ENCODE data around the gene MACROD2.

MACROD2 gene

GRCh38 chr20:14947536-14947935, 952.2 kb downstream of the MACROD2 start:
- TF ChIP-seq, protein P1, sequence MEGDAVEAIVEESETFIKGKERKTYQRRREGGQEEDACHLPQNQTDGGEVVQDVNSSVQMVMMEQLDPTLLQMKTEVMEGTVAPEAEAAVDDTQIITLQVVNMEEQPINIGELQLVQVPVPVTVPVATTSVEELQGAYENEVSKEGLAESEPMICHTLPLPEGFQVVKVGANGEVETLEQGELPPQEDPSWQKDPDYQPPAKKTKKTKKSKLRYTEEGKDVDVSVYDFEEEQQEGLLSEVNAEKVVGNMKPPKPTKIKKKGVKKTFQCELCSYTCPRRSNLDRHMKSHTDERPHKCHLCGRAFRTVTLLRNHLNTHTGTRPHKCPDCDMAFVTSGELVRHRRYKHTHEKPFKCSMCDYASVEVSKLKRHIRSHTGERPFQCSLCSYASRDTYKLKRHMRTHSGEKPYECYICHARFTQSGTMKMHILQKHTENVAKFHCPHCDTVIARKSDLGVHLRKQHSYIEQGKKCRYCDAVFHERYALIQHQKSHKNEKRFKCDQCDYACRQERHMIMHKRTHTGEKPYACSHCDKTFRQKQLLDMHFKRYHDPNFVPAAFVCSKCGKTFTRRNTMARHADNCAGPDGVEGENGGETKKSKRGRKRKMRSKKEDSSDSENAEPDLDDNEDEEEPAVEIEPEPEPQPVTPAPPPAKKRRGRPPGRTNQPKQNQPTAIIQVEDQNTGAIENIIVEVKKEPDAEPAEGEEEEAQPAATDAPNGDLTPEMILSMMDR (IDR thresholded peaks at IDR 0.05; ENCODE audit: insufficient read depth, missing control alignments) = no peak
- FAIRE-seq (no peak), DNase-seq (ENCODE audit: insufficient read length, low spot score) (no peak)

- TF ChIP-seq, protein P1 (IDR thresholded peaks at IDR 0.05; ENCODE audit: insufficient read depth, missing control alignments) = no peak
- FAIRE-seq (no peak), DNase-seq (ENCODE audit: insufficient read length, low spot score) (no peak)
Observed at GRCh38 chr20:14947946-14948345, 952.6 kb downstream of the MACROD2 start.

GRCh38 chr20:14948416-14948815, 953.1 kb downstream of the MACROD2 start:
- DNase-seq (ENCODE audit: insufficient read length, low spot score) (no peak), FAIRE-seq (no peak)
- TF ChIP-seq, protein P1 (IDR thresholded peaks at IDR 0.05; ENCODE audit: insufficient read depth, missing control alignments) = peak; percentile 24

GRCh38 chr20:14950633-14951032, 955.3 kb downstream of the MACROD2 start:
- FAIRE-seq (no peak), DNase-seq (ENCODE audit: insufficient read length, low spot score) (no peak)
- TF ChIP-seq, protein P1 (IDR thresholded peaks at IDR 0.05; ENCODE audit: insufficient read depth, missing control alignments) = no peak

DNA sequence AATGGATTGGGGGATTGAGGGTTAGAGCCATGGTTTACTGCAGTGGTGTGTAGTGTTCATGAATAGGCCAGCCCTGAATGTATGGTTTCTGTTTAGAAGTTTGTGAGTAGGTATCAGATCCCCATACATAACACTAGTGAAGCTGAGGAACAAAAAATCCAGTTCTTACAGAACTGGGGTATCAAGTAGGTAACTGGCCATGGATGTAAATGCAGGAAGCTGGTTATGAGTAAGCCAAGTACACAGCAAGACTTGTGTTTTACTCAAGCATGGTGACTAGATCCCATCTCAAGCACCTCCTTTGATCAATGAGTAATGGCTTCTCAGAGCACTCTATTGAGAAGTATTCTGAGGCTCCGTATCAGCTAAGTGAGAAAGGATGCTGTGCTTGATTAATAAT, 955.8 kb downstream of the MACROD2 start:
- DNase-seq (ENCODE audit: insufficient read length, low spot score) (no peak), FAIRE-seq (no peak)
- TF ChIP-seq, protein P1 (IDR thresholded peaks at IDR 0.05; ENCODE audit: insufficient read depth, missing control alignments) = no peak

- no peak for DNase-seq (ENCODE audit: insufficient read length, low spot score)
- FAIRE-seq = no peak
- TF ChIP-seq, protein P1 (IDR thresholded peaks at IDR 0.05; ENCODE audit: insufficient read depth, missing control alignments) = no peak
Observed at GRCh38 chr20:14951707-14952418, 956.5 kb downstream of the MACROD2 start.

GRCh38 chr20:14953736-14954135, 958.4 kb downstream of the MACROD2 start:
- no peak for FAIRE-seq
- TF ChIP-seq, protein P1 (IDR thresholded peaks at IDR 0.05; ENCODE audit: insufficient read depth, missing control alignments) = no peak
- DNase-seq (ENCODE audit: insufficient read length, low spot score) = no peak

Data from D721Med (cell line).